ENCODE results near the gene PPP6R3. TPM values are rescaled to one million over a fixed set of nuclear protein-coding genes. Genes with fewer than 3 reads are reported as not detected.

The PPP6R3 gene
- total RNA-seq, 1 experiment from 2014 or later, result 138 TPM

DNA sequence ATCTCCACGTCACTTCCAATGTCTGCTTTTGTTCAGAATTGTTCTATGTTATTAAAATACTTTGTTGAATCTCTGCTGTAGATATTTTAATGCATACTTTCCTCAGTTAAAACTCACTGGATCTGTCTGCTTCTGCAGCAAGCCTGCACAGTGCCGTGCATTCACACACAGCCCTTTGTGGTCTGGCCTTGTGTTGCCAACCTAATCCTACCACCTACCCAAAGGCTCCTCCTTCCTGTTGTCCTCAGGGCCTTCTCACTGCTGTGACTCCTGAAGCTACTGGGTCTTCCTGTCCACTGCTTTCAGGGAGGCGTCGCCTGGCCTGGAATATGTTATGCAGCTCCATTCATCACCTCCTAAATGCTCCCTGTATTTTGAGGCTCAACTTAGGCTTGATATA, 67.0 kb downstream of the PPP6R3 start:
- Mint-ChIP-seq H3K36me3 (ENCODE audit: insufficient read depth in 1 of 3, low read depth in 3 of 3) (peaks cover 13 to 66% (median 48%) of the 10 kb centered on the region in 3 experiments; a peak in 6 of 7 replicates), H3K9me3 (no peaks in the 10 kb centered on the region), H3K4me1 (peaks cover 4 to 13% of the 10 kb centered on the region in 2 experiments; a peak in 3 of 4 replicates), H3K27me3 (ENCODE audit: low read depth) (no peaks in the 10 kb centered on the region), H3K27ac (peak overlapping the region in 2 of 3 experiments; percentile 13 to 22; a peak in 1 of 7 replicates), H3K4me3 (no peak overlapping the region)
- no peak overlapping the region for H2BK20ac ChIP-seq (ENCODE audit: low read depth, low read length, poor library complexity, severe bottlenecking)
- H2BK5ac ChIP-seq (ENCODE audit: insufficient read length, low read length), result no peak overlapping the region
- no CpG with 5 or more reads among the region's 4 CpGs for WGBS (ENCODE audit: extremely low coverage, insufficient read length, low lambda C conversion rate)
- no peak overlapping the region for H4K8ac ChIP-seq (replicated peaks; ENCODE audit: insufficient read length, low read depth, low read length)
- no peak overlapping the region for H2BK120ac ChIP-seq (ENCODE audit: low read depth, low read length, poor library complexity, severe bottlenecking)
- peaks cover 4% of the 10 kb centered on the region for H3K79me1 ChIP-seq (ENCODE audit: insufficient read depth, low read depth, low read length, poor library complexity, severe bottlenecking)
- H3K4me2 ChIP-seq (ENCODE audit: insufficient read depth, insufficient read length, low read length), result no peak overlapping the region
- H3K23ac ChIP-seq (ENCODE audit: insufficient read length, low read depth, low read length), result no peak overlapping the region
- no peaks in the 10 kb centered on the region for H4K20me1 ChIP-seq (ENCODE audit: control insufficient read depth, insufficient read depth, insufficient read length)
- no peak overlapping the region for H3K4ac ChIP-seq (ENCODE audit: low read depth, low read length)
- H4K91ac ChIP-seq (ENCODE audit: insufficient read length, low read depth, low read length), result no peak overlapping the region
- no peak overlapping the region for H3K18ac ChIP-seq (ENCODE audit: insufficient read length, low read depth, low read length)
- TF ChIP-seq, protein P1, sequence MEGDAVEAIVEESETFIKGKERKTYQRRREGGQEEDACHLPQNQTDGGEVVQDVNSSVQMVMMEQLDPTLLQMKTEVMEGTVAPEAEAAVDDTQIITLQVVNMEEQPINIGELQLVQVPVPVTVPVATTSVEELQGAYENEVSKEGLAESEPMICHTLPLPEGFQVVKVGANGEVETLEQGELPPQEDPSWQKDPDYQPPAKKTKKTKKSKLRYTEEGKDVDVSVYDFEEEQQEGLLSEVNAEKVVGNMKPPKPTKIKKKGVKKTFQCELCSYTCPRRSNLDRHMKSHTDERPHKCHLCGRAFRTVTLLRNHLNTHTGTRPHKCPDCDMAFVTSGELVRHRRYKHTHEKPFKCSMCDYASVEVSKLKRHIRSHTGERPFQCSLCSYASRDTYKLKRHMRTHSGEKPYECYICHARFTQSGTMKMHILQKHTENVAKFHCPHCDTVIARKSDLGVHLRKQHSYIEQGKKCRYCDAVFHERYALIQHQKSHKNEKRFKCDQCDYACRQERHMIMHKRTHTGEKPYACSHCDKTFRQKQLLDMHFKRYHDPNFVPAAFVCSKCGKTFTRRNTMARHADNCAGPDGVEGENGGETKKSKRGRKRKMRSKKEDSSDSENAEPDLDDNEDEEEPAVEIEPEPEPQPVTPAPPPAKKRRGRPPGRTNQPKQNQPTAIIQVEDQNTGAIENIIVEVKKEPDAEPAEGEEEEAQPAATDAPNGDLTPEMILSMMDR (conservative IDR thresholded peaks at IDR 0.05), result no peak
- no peak overlapping the region for H2BK12ac ChIP-seq (ENCODE audit: insufficient read length, low read depth, low read length)
- no peak overlapping the region for H2AFZ ChIP-seq (ENCODE audit: low read length)
- no peak overlapping the region for H3K14ac ChIP-seq (ENCODE audit: insufficient read depth, low read length)
- H3K56ac ChIP-seq (ENCODE audit: insufficient read length, low read depth, low read length), result no peak overlapping the region
- H3K27ac ChIP-seq (ENCODE audit: insufficient read length, low read depth, low read length), result no peak overlapping the region
- H4K5ac ChIP-seq (ENCODE audit: insufficient read length, low read depth, low read length), result no peak overlapping the region
- peaks cover 10% of the 10 kb centered on the region; the same call in 1 of the 2 replicates for H3K79me2 ChIP-seq (ENCODE audit: insufficient read depth, low read length)
- H3K23me2 ChIP-seq (ENCODE audit: insufficient read length, low read depth, low read length, poor library complexity, severe bottlenecking), result no peaks in the 10 kb centered on the region
- no peak overlapping the region for H3T11ph ChIP-seq (ENCODE audit: low read length)
- H3K9ac ChIP-seq (ENCODE audit: extremely low read depth, insufficient read length, low read length), result no peak overlapping the region
- DNase-seq, result no peak
- no peak overlapping the region for H2BK15ac ChIP-seq (ENCODE audit: low read depth, low read length)
- no peaks in the 10 kb centered on the region for H3K9me3 ChIP-seq (ENCODE audit: control insufficient read depth, low read depth, low read length)
- no peak overlapping the region for H2AK5ac ChIP-seq (ENCODE audit: insufficient read length, low read length)
- H3K4me1 ChIP-seq (ENCODE audit: insufficient read depth, low read length), result peaks cover 10% of the 10 kb centered on the region; the same call in 1 of the 2 replicates
- no peaks in the 10 kb centered on the region for H3K27me3 ChIP-seq (ENCODE audit: insufficient read depth, low read length)

All from H9 (cell line).